ENCODE results near the gene RAP1GAP.

GRCh38 chr1:21577324-21577723 lies 91.8 kb downstream of the RAP1GAP start:
- TF ChIP-seq CTCF (IDR thresholded peaks at IDR 0.05; ENCODE audit: low read depth, low read length, missing input control), result no peak
- TF ChIP-seq, protein P1, sequence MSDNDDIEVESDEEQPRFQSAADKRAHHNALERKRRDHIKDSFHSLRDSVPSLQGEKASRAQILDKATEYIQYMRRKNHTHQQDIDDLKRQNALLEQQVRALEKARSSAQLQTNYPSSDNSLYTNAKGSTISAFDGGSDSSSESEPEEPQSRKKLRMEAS (IDR thresholded peaks at IDR 0.05), result no peak
- no peak for TF ChIP-seq SP1 (IDR thresholded peaks at IDR 0.05)
- no peak for TF ChIP-seq JUND (IDR thresholded peaks at IDR 0.05)
- no peak for TF ChIP-seq HNF4A (conservative IDR thresholded peaks at IDR 0.05)
- TF ChIP-seq REST (IDR thresholded peaks at IDR 0.05), result no peak
- TF ChIP-seq EGR1 (IDR thresholded peaks at IDR 0.05; ENCODE audit: low read depth in 2 of 2), result no peak
- no peak for TF ChIP-seq FOXA1 (IDR thresholded peaks at IDR 0.05)

All from liver (tissue), 3 donors.